GM20000 (cell line): ENCODE results near the gene PHACTR2.
"Not testable (repeated sequence)": the region's sequence is repeated elsewhere in the genome, so short reads cannot be mapped to it uniquely, and the experiment has no call there.

Experiments
- DNase-seq: peaks from one replicate; pipeline ENCODE4 v3.0.0; 2012; ENCODE audit warnings: low spot score
- TF ChIP-seq, protein P1 (sequence below): IDR thresholded peaks from 2 replicates; pipeline ENCODE4 v1.5.1; 2012; ENCODE audit warnings: mild to moderate bottlenecking, control low read depth; ENCODE audit errors: extremely low read depth, missing control alignments

The PHACTR2 gene

DNA sequence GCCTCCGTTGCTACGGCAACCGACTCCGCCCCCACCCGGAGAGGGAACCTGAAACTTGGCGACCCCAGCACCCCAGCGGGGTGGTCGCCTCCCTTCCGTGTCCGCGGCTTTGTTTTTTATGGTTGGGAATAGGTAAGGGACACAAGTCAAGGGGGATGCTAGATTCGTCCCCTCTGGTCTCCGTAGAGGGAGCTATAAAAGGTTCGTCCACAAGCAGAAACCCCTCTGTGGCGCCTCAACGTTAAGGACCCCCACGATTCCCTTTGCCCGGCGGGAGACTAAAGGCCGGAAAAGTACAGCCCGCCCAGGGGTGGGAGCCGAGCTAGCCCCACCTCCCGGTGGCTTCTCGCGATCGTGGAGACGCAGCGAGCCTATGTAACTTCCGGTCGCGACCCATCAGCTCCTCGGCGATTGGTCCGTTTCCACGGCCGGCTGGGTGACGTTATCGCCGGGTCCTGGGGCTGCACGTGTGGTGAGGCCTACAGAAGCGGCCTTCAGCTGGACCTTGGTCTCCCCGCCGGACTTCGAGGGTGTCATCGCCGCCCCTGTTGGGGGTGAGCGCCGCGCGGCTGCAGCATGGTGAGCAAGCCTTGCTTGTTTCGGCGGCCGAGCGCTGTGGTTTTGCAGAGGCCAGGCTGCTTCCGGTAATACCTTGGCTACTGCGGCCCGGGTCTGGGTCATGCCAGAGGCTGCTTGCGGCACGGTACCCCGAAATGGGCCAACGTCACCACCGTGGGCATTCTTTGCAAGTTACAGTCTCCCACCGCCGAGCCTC, 165.3 kb downstream of the PHACTR2 start, which contains the start of gene LTV1:
TSS of gene LTV1 (plus strand) at position 437 of the 775 bp plus-strand sequence. CDS start at position 577, 140 bp downstream.
- TF ChIP-seq, protein P1, sequence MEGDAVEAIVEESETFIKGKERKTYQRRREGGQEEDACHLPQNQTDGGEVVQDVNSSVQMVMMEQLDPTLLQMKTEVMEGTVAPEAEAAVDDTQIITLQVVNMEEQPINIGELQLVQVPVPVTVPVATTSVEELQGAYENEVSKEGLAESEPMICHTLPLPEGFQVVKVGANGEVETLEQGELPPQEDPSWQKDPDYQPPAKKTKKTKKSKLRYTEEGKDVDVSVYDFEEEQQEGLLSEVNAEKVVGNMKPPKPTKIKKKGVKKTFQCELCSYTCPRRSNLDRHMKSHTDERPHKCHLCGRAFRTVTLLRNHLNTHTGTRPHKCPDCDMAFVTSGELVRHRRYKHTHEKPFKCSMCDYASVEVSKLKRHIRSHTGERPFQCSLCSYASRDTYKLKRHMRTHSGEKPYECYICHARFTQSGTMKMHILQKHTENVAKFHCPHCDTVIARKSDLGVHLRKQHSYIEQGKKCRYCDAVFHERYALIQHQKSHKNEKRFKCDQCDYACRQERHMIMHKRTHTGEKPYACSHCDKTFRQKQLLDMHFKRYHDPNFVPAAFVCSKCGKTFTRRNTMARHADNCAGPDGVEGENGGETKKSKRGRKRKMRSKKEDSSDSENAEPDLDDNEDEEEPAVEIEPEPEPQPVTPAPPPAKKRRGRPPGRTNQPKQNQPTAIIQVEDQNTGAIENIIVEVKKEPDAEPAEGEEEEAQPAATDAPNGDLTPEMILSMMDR = no peak
- DNase-seq = peak; percentile 94

DNA sequence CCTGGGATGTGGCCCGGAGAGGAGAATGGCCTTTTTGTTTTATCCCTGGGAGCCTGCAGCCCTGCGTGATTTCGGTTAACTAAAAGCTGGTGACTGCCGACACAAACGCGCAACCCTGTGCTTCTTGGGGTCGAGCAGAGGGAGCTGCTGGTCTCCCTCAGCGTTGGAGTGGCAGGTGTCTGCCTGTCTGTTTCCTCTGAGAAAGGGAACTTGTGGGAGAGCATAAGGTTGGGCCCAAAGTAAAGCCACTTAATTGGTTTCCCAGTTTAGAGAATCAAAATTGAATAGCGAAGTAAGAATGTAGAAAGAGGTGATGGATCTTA, 165.9 kb downstream of the PHACTR2 start:
- no peak for DNase-seq
- TF ChIP-seq, protein P1 = no peak

DNA sequence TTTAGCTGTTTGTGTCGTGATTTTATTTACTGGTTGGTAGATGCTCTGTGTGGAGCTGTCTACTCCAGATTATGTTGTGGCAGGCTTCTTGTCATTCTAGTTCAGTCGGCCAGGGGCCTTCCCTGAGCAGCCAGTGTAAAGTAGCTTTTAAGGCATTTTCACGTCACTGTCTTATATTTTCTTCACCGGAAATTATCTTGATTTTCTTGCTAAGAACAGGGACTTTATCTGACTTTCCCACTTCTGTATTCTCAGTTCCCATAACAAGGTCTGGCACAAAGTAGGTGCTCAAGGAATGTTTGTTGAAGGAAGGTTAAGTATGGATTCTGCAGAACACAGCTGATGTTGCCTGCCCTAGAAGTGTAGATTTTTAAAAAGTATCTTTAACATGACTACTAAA, 166.2 kb downstream of the PHACTR2 start:
- DNase-seq = no peak
- TF ChIP-seq, protein P1 = no peak

DNA sequence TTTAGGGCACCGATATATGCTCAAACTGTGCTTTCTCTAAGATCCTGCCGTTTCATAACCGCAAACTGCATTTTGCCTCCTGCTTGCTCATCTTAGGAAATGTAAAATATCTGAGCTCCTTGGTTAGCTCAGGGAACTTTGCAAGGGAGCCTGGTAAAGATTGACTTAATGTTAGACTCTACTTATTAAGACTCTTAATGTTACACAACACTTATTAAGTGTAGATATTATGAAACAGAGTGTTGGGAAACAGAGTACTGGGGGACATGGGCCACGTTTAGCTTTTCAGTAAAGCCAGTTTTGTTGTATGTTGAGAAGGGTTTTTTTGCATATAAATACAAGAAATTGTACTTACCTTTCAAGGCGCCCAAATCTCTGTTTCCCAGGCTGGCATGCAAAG, 167.3 kb downstream of the PHACTR2 start:
- TF ChIP-seq, protein P1 = no peak

DNA sequence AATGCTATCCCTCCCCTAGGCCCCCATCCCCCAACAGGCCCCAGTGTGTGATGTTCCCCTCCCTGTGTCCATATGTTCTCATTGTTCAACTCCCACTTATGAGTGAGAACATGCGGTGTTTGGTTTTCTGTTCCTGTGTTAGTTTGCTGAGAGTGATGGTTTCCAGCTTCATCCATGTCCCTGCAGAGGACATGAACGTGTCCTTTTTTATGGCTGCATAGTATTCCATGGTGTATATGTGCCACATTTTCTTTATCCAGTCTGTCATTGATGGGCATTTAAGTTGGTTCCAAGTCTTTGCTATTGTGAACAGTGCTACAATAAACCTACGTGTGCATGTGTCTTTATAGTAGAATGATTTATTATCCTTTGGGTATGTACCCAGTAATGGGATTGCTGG, 173.9 kb downstream of the PHACTR2 start:
- not testable (repeated sequence) for DNase-seq

More for the DNA sequence above, 167.3 kb downstream of the PHACTR2 start:
- DNase-seq = no peak

DNA sequence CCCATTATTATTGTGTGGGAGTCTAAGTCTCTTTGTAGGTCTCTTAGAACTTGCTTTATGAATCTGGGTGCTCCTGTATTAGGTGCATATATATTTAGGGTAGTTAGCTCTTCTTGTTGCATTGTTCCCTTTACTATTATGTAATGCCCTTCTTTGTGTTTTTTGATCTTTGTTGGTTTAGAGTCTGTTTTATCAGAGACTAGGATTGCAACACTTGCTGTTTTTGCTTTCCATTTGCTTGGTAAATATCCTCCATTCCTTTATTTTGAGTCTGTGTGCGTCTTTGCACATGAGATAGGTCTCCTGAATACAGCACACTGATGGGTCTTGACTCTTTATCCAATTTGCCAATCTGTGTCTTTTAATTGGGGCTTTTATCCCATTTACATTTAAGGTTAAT, 177.3 kb downstream of the PHACTR2 start:
- not testable (repeated sequence) for DNase-seq

DNA sequence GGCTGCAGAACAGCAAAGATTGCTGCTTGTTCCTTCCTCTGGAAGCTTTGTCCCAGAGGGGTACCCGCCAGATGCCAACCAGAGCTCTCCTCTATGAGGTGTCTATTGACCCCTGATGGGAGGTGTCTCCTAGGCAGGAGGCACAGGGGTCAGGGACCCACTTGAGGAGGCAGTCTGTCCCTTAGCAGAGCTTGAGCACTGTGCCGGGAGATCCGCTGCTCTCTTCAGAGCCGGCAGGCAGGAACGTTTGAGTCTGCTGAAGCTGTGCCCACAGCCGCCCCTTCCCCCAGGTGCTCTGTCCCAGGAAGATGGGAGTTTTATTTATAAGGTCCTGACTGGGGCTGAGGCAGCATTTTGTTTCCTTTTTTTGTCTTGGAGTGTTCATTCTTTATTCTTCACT, 179.0 kb downstream of the PHACTR2 start:
- not testable (repeated sequence) for DNase-seq

DNA sequence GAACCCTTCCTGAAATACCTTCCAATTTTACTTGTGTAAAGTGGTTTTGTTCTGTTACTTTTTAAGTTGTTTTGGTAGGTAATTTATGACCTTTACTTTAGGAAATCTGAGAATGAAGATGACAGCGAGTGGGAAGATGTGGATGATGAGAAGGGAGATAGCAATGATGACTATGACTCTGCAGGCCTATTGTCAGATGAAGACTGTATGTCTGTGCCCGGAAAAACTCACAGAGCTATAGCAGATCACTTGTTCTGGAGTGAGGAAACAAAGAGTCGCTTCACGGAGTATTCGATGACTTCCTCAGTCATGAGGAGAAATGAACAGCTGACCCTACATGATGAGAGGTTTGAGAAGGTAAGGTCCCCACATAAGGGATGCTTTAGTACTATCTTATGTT, 179.9 kb downstream of the PHACTR2 start:
- TF ChIP-seq, protein P1 = no peak
- DNase-seq = no peak

DNA sequence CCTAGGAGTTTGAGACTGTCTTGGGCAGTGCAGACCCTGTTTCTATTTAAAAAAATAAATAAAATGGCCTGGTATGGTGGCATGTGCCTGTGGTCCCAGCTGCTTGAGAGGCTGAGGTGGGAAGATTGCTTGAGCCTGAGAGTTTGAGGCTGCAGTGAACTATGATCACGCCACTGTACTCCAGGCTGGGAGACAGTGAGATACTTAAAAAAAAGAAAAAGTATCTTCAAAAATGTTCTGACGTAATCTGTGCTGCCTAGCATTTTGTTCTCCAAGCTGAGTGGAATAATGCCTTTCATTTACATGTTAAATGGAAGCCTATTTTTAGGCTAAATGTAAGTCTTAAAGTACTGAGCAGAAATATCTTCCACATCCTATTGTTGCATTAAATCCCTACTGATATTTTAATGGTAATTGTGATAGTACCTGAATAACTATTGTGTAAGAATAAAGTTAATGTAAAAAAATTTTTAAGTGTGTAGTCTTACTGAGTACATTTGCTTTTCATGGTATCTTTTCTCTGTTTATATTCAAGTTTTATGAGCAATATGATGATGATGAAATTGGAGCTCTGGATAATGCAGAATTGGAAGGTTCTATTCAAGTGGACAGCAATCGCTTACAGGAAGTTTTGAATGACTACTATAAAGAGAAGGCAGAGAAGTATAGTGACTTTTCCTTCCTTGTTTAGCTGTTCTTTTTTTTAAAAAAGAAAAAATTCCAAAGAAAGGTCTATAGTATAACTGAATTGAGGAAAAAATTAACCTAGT, 182.3 kb downstream of the PHACTR2 start:
- no peak for DNase-seq
- TF ChIP-seq, protein P1 = no peak
